Thymus (tissue), 11 donors: ENCODE results near the gene ASAP2. TPM values are rescaled to one million over a fixed set of nuclear protein-coding genes. Genes with fewer than 3 reads are reported as not detected.

ENCODE experiments used
- DNase-seq, 9 donors: peaks; one replicate each; pipeline ENCODE4 v3.0.0-alpha.2; 2013; ENCODE audit warnings: low spot score in 9 of 9, low read depth in 6 of 9, missing footprints in 1 of 9
- H3K27ac ChIP-seq, 2 donors: one replicate each; pipeline ENCODE4 v1.5.1; 2013; ENCODE audit warnings: control low read depth in 1 of 2, low read depth in 1 of 2, low read length in 1 of 2, mild to moderate bottlenecking in 1 of 2, moderate library complexity in 1 of 2
- H3K27me3 ChIP-seq, 2 donors: one replicate each; pipeline ENCODE4 v1.5.1; 2013; ENCODE audit warnings: low read length in 1 of 2; ENCODE audit not compliant: control insufficient read depth in 2 of 2, insufficient read depth in 1 of 2
- H3K36me3 ChIP-seq, 2 donors: one replicate each; pipeline ENCODE4 v1.5.1; 2013; ENCODE audit warnings: low read length in 1 of 2, mild to moderate bottlenecking in 1 of 2, moderate library complexity in 1 of 2; ENCODE audit not compliant: control insufficient read depth in 2 of 2, insufficient read depth in 2 of 2
- H3K4me1 ChIP-seq, 2 donors: one replicate each; pipeline ENCODE4 v1.5.1; 2013; ENCODE audit warnings: low read length in 2 of 2; ENCODE audit not compliant: control insufficient read depth in 2 of 2, insufficient read depth in 2 of 2
- H3K4me3 ChIP-seq, 2 donors: one replicate each; pipeline ENCODE4 v1.5.1; 2013; ENCODE audit warnings: low read length in 2 of 2, control low read depth in 1 of 2, mild to moderate bottlenecking in 1 of 2
- H3K9me3 ChIP-seq, 2 donors: one replicate each; pipeline ENCODE4 v1.5.1; 2013; ENCODE audit warnings: low read length in 1 of 2, mild to moderate bottlenecking in 1 of 2; ENCODE audit not compliant: control insufficient read depth in 2 of 2, insufficient read depth in 1 of 2
- WGBS: extraction: QIAGEN DNeasy Blood & Tissue Kit; methylation state at CpG from one replicate; pipeline ENCODE4 v1.1.7; 2013; 5-methylcytosine and 5-hydroxymethylcytosine counted together
- polyA plus RNA-seq: library from polyadenylated mRNA; stranded (reverse); fragments of 200-250 nt; gene quantifications from one replicate; pipeline ENCODE4 v1.2.3, GENCODE V29; 2013
- total RNA-seq: library from RNA; stranded (reverse); fragments of 120-200 nt; gene quantifications from one replicate; pipeline ENCODE4 v1.2.4, GENCODE V29; 2013
- donor health status: healthy.

The ASAP2 gene
- total and polyA plus RNA-seq, 2 donors, result 3.3 to 6.7 TPM

DNA sequence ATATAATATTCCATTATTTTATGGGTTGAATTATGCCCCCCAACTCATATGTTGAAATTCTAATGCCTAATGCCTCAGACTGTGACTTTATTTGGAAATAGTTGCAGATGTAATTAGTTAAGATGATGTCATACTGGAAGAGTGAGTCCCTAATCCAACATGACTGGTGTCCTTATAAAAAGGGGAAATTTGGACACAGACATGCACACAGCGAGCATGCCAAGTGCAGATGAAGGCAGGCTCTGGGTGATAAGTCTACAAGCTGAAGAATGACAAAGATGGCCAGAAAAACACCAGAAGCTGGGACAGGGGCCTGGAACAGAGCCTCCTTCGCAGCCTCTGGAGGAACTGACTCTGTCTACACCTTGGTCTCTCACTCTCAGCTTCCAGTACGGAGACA, 10.0 kb upstream of the ASAP2 start:
- H3K9me3 ChIP-seq, result no peaks in the 10 kb centered on the region
- no peaks in the 10 kb centered on the region for H3K36me3 ChIP-seq
- H3K27me3 ChIP-seq, result peaks cover 0 to 5% of the 10 kb centered on the region in 2 donors
- DNase-seq, result no peak
- no peaks in the 10 kb centered on the region for H3K4me1 ChIP-seq
- WGBS, result 82% methylated on average over 3 of the region's 3 CpGs
- H3K4me3 ChIP-seq, result no peak overlapping the region
- no peak overlapping the region for H3K27ac ChIP-seq

DNA sequence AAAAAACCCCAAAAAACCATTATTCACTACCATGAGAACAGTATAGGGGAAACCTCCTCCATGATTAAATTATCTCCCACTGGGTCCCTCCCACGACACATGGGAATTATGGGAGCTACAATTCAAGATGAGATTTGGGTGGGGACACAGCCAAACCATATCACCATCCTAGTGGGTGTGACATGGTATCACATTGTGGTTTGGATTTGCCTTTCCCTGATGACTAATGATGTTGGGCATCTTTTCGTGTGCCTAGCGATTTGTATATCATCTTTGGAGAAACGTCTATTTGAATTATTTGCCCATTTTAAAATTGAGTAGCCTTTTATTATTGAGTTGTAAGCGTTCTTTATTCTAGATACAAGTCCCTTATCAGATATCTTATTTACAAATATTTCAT, 8.7 kb upstream of the ASAP2 start:
- no peaks in the 10 kb centered on the region for H3K4me1 ChIP-seq
- H3K9me3 ChIP-seq, result no peaks in the 10 kb centered on the region
- H3K36me3 ChIP-seq, result no peaks in the 10 kb centered on the region
- DNase-seq, result no peak
- H3K4me3 ChIP-seq, result no peak overlapping the region
- WGBS, result 96% methylated on average over 5 of the region's 5 CpGs
- peaks cover 0 to 5% of the 10 kb centered on the region in 2 donors for H3K27me3 ChIP-seq
- H3K27ac ChIP-seq, result no peak overlapping the region

GRCh38 chr2:9199716-9200632, 6.6 kb upstream of the ASAP2 start:
- peaks cover 0 to 6% of the 10 kb centered on the region in 2 donors for H3K27me3 ChIP-seq
- WGBS, result 94% methylated on average over 9 of the region's 9 CpGs
- no peaks in the 10 kb centered on the region for H3K9me3 ChIP-seq
- H3K4me3 ChIP-seq, result no peak overlapping the region
- no peak for DNase-seq
- H3K27ac ChIP-seq, result no peak overlapping the region
- H3K4me1 ChIP-seq, result no peaks in the 10 kb centered on the region
- no peaks in the 10 kb centered on the region for H3K36me3 ChIP-seq

- no peak for DNase-seq
- H3K4me3 ChIP-seq, result no peak overlapping the region
- no peaks in the 10 kb centered on the region for H3K36me3 ChIP-seq
- no peaks in the 10 kb centered on the region for H3K9me3 ChIP-seq
- peaks cover 0 to under 1% of the 10 kb centered on the region in 2 donors for H3K4me1 ChIP-seq
- no peak overlapping the region for H3K27ac ChIP-seq
- peaks cover 3 to 8% of the 10 kb centered on the region in 2 donors for H3K27me3 ChIP-seq
- WGBS, result 95% methylated on average over 4 of the region's 4 CpGs
Observed at GRCh38 chr2:9200633-9201015, 6.0 kb upstream of the ASAP2 start.

DNA sequence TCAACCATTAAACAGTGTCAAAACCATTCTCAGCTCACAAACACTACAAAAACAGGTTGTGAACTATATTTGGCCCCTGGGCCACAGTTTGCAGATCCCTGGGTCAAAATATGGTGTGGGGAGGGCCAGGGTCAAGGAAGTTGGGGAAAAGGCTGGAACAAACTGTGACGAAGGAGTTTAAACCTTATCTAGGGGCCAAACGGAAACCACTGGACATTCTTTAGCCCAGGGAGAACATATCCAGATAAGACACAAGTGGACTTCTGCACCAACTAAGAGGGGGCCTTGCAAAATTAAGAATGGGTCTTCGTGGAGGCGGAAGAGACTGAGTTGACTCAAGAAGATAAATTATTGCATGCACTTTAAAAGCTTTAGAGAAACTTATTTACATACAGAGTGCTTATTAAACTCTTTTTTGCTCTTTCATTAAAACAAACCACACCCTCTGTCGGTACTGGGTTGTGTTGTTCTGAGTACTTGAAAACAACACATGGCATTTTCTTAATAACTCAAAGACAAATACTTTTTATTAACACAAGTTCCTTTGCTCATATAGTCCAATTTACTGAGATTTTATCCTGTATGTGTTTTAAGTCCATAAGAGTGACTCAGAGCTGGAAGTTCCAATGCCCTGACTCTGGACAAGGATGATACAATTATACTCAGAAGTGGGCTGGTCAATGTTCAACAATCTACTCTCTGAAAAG, 5.3 kb upstream of the ASAP2 start:
- Histone ChIP-seq H3K36me3 (no peaks in the 10 kb centered on the region), H3K4me1 (peaks cover 2 to 5% of the 10 kb centered on the region in 2 donors), H3K27me3 (peaks cover 10 to 15% of the 10 kb centered on the region in 2 donors), H3K27ac (no peak overlapping the region), H3K4me3 (no peak overlapping the region), H3K9me3 (no peaks in the 10 kb centered on the region)
- WGBS, result 95% methylated on average over 5 of the region's 5 CpGs
- no peak for DNase-seq

GRCh38 chr2:9203006-9203405, 3.6 kb upstream of the ASAP2 start:
- DNase-seq, result no peak
- peaks cover 6 to 9% of the 10 kb centered on the region in 2 donors for H3K4me1 ChIP-seq
- H3K9me3 ChIP-seq, result no peaks in the 10 kb centered on the region
- H3K4me3 ChIP-seq, result no peak overlapping the region
- H3K36me3 ChIP-seq, result no peaks in the 10 kb centered on the region
- H3K27ac ChIP-seq, result no peak overlapping the region
- WGBS, result 98% methylated on average over 3 of the region's 3 CpGs
- peaks cover 25% of the 10 kb centered on the region in 2 donors for H3K27me3 ChIP-seq

DNA sequence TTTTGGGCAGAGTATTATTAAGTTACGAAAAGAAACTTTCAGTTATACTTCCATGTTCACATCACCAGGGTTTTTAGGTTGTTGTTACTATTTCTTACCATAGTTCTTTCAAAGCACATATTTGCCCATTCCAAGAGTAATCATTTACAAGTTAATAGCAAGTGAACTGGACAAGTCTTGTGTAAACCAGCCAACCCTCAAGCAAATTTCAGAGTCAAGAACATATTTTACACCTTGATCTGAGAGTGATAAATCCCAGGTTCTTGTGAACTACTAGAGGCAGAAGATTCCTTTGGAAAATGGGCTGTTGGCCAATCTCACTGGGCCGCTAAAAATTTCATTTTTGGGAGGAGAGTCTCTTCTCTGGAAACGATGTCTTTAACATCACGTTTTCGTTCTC, 2.7 kb upstream of the ASAP2 start:
- 98% methylated on average over 5 of the region's 5 CpGs for WGBS
- H3K36me3 ChIP-seq, result no peaks in the 10 kb centered on the region
- no peak for DNase-seq
- no peak overlapping the region for H3K4me3 ChIP-seq
- H3K9me3 ChIP-seq, result no peaks in the 10 kb centered on the region
- peaks cover 6 to 9% of the 10 kb centered on the region in 2 donors for H3K4me1 ChIP-seq
- no peak overlapping the region for H3K27ac ChIP-seq
- H3K27me3 ChIP-seq, result peaks cover 29 to 30% of the 10 kb centered on the region in 2 donors

DNA sequence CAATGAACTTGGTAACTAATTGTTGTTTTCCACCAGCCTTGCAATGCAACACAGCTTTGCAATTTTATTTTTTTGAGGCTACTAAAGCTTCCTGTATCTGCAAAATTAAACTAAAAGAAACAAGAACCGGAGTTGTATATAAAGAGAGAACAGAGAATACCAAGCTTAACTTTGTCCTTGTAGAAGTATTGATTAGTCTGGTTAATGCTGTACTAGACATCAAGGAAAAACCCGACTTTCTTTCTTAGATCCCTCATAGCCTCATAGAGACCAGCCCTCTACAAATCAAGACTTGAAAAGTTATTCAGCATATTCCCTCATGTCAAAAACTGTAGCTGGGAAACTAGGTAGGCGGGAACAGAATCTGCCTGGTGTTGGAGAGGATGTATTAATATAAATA, 1.7 kb upstream of the ASAP2 start:
- peaks cover 31 to 33% of the 10 kb centered on the region in 2 donors for H3K27me3 ChIP-seq
- no peak for DNase-seq
- H3K4me1 ChIP-seq, result peaks cover 6 to 9% of the 10 kb centered on the region in 2 donors
- H3K4me3 ChIP-seq, result no peak overlapping the region
- 98% methylated on average over 3 of the region's 3 CpGs for WGBS
- H3K27ac ChIP-seq, result no peak overlapping the region
- no peaks in the 10 kb centered on the region for H3K36me3 ChIP-seq
- H3K9me3 ChIP-seq, result no peaks in the 10 kb centered on the region

DNA sequence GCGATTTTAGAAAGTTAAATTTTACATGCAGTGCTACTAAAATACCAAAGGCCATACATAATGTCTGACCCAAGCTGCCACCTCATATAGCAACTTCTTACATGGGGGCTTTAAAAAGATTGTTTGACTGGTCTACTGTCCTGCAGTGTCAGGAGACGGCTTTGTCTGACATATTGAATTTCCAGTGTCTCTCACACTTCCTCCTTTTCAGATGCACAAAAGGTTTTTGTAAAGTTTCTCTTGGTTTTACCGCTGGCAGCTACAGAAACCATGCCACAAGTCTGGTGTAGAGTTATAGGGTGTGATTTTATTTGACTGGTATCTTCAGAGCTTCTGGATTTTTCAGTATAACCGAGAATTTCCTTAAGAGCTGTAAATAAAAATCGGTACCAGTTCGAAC, 1.1 kb upstream of the ASAP2 start:
- no peaks in the 10 kb centered on the region for H3K36me3 ChIP-seq
- peaks cover 6 to 9% of the 10 kb centered on the region in 2 donors for H3K4me1 ChIP-seq
- no peak overlapping the region for H3K27ac ChIP-seq
- no peaks in the 10 kb centered on the region for H3K9me3 ChIP-seq
- peak overlapping the region in 1 of 2 donors; percentile 72 for H3K4me3 ChIP-seq
- DNase-seq, result peak in 1 of 9 donors; percentile 7
- peaks cover 31 to 35% of the 10 kb centered on the region in 2 donors for H3K27me3 ChIP-seq
- 45% methylated on average over 6 of the region's 6 CpGs for WGBS
